Astrocyte of the cerebellum (primary cell): ENCODE results near the gene MRPL28.

Experiments
- DNase-seq: peaks from one replicate; pipeline ENCODE4 v3.0.0-alpha.2; 2011; ENCODE audit warnings: low read depth
- H3K4me3 ChIP-seq: 2 replicates; pipeline ENCODE4 v1.5.1; 2011; ENCODE audit warnings: mild to moderate bottlenecking, low read depth, low read length, moderate library complexity
- CTCF ChIP-seq: IDR thresholded peaks from 2 replicates; pipeline ENCODE4 v1.5.1; 2012; ENCODE audit warnings: low read length, low read depth, moderate library complexity, mild to moderate bottlenecking; ENCODE audit errors: missing control alignments
- in situ Hi-C: cut with HindIII; loops from 2 replicates; pipeline ENCODE4 v1.10.0; 2017; ENCODE audit warnings: low sequenced_read_pairs

The MRPL28 gene

GRCh38 chr16:373848-374615 lies 3.7 kb upstream of the MRPL28 start:
- TF ChIP-seq CTCF = no peak
- in situ Hi-C loops = no loop called here
- DNase-seq = no peak
- no peak overlapping the region for H3K4me3 ChIP-seq

DNA sequence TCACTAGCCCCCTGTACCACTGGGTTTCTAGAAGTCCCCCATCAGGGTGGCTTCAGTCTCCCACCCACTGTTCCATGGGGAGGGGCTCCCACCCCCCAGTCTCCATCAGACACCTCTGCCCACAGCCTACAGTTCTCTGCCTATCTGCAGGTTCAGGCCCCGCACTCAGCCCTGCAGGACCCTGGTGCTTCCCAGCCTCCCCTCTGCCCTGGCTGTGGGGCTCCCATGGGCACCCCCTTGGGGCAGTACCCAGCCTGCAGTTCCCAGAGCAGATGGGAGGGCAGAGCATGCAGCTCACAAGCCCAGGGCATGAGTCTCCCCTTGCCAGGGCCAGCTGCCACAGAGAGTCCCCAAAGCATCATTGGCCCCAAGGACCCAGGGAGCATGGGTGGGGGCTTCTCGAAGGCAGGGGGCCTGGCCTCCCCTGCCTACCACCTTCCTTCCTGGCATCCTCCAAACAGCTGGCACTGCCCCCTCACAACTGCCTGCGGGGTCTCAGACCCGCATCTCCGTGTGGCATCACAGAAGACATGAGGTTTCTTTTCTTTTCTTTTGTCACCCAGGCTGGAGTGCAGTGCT lies 2.8 kb upstream of the MRPL28 start:
- H3K4me3 ChIP-seq = no peak overlapping the region
- no peak for TF ChIP-seq CTCF
- in situ Hi-C loops = no loop called here
- DNase-seq = no peak

DNA sequence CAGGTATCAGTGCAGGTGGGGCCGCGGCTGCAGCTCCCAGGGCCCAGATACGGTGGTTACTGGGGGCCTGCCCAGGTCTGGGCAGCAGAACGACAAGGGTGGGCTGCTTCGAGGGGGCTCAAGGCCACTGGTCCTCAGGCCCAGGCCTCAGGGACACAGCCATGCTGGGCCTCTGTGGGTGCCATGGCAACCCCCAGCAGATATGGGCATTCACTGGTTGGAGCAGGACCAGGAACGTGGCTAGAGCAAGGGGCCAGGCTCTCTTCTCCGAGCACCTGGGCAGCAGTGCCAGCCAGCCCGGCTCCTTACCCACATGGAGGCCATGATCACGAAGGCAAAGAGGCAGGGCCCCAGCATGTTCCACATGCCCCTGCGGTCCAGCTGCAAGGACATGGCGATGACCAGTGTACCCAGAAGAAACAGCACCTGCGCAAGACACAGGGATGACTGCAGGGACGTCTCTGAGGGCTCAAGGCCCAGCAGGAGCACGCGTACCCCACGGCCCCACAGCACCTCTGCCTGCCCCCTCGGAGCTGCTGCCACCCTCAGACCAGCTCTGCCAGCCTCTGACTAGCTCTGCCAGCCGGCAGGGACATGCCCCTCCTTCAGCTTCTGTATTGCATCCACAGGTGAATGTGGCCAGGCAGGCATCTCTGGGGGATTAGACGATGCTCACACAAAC lies 2.1 kb upstream of the MRPL28 start:
- no peak for DNase-seq
- in situ Hi-C loops = no loop called here
- H3K4me3 ChIP-seq = no peak overlapping the region
- no peak for TF ChIP-seq CTCF

GRCh38 chr16:371515-372301 lies 1.4 kb upstream of the MRPL28 start:
- no peak for DNase-seq
- in situ Hi-C loops = no loop called here
- no peak for TF ChIP-seq CTCF
- no peak overlapping the region for H3K4me3 ChIP-seq

GRCh38 chr16:370979-371514 lies 709 bp upstream of the MRPL28 start:
- TF ChIP-seq CTCF = no peak
- in situ Hi-C loops = no loop called here
- no peak overlapping the region for H3K4me3 ChIP-seq
- DNase-seq = no peak

GRCh38 chr16:369866-370436 lies 387 bp downstream of the MRPL28 start:
- DNase-seq = no peak
- TF ChIP-seq CTCF = no peak
- in situ Hi-C loops = no loop called here

More at GRCh38 chr16:369866-370436, 387 bp downstream of the MRPL28 start:
- peak overlapping the region; percentile 39 for H3K4me3 ChIP-seq
